Neuronal stem cell (in vitro differentiated cells): ENCODE data around the gene RAB10.
"Not testable (repeated sequence)": the region's sequence is repeated elsewhere in the genome, so short reads cannot be mapped to it uniquely, and the experiment has no call there.

Experiments used
- DNase-seq: peaks from one replicate; pipeline ENCODE4 v3.0.0-alpha.2; 2013; ENCODE audit warnings: low spot score
- H2AFZ ChIP-seq: one replicate; pipeline ENCODE4 v1.6.1; 2013; ENCODE audit warnings: mild to moderate bottlenecking, low read length, inconsistent platforms
- H2AK5ac ChIP-seq: 2 replicates; pipeline ENCODE4 v1.6.1; 2013; ENCODE audit warnings: low read depth, mild to moderate bottlenecking, inconsistent platforms, low read length, moderate library complexity, mixed read lengths
- H2BK120ac ChIP-seq: 2 replicates; pipeline ENCODE4 v1.6.1; 2013; ENCODE audit warnings: low read depth, mild to moderate bottlenecking, inconsistent platforms, low read length, moderate library complexity, mixed read lengths
- H2BK12ac ChIP-seq: one replicate; pipeline ENCODE4 v1.6.1; 2013; ENCODE audit warnings: low read length, inconsistent platforms
- H2BK15ac ChIP-seq: 2 replicates; pipeline ENCODE4 v1.6.1; 2013; ENCODE audit warnings: mild to moderate bottlenecking, low read length, inconsistent platforms, mixed read lengths
- H2BK5ac ChIP-seq: one replicate; pipeline ENCODE4 v1.6.1; 2013; ENCODE audit warnings: inconsistent platforms, mild to moderate bottlenecking, low read length, moderate library complexity
- H3K14ac ChIP-seq: one replicate; pipeline ENCODE4 v1.6.1; 2013; ENCODE audit warnings: low read length, inconsistent platforms
- H3K18ac ChIP-seq: 2 replicates; pipeline ENCODE4 v1.6.1; 2013; ENCODE audit warnings: low read length, inconsistent platforms
- H3K23ac ChIP-seq: 2 replicates; pipeline ENCODE4 v1.6.1; 2013; ENCODE audit warnings: low read depth, mild to moderate bottlenecking, mixed read lengths, low read length, inconsistent platforms; ENCODE audit not compliant: poor library complexity
- H3K27ac ChIP-seq: replicated peaks from 3 replicates; pipeline ENCODE4 v1.5.1; 2013; ENCODE audit warnings: low read length, inconsistent platforms
- H3K27me3 ChIP-seq, 3 experiments: 2 replicates each; pipeline ENCODE4 v1.6.1; 2013; ENCODE audit warnings: low read length in 3 of 3, mild to moderate bottlenecking in 2 of 3, inconsistent platforms in 1 of 3, low read depth in 1 of 3, mixed read lengths in 1 of 3, moderate library complexity in 1 of 3; ENCODE audit not compliant: control insufficient read depth in 3 of 3, insufficient read depth in 3 of 3
- H3K36me3 ChIP-seq, 2 donors: replicated peaks in 1 of 2; 2 replicates each; pipeline ENCODE4 v1.6.1; 2013; ENCODE audit warnings: low read length in 2 of 2; ENCODE audit not compliant: control insufficient read depth in 2 of 2, insufficient read depth in 2 of 2
- H3K4ac ChIP-seq: 2 replicates; pipeline ENCODE4 v1.6.1; 2013; ENCODE audit warnings: inconsistent platforms, mild to moderate bottlenecking, low read length, moderate library complexity
- H3K4me1 ChIP-seq, 2 donors: 1 replicate in 1 of 2; 2 replicates in 1 of 2; pipeline ENCODE4 v1.6.1; 2013; ENCODE audit warnings: low read length in 2 of 2, low read depth in 1 of 2; ENCODE audit not compliant: control insufficient read depth in 2 of 2, insufficient read depth in 1 of 2
- H3K4me2 ChIP-seq: one replicate; pipeline ENCODE4 v1.6.1; 2013; ENCODE audit warnings: mild to moderate bottlenecking, low read length, inconsistent platforms; ENCODE audit not compliant: insufficient read depth, poor library complexity, severe bottlenecking
- H3K4me3 ChIP-seq, 2 donors: 2 replicates each; pipeline ENCODE4 v1.5.1; 2013; ENCODE audit warnings: low read length in 2 of 2, mild to moderate bottlenecking in 2 of 2, inconsistent platforms in 1 of 2, moderate library complexity in 1 of 2
- H3K79me1 ChIP-seq: one replicate; pipeline ENCODE4 v1.6.1; 2013; ENCODE audit warnings: low read depth, mild to moderate bottlenecking, inconsistent platforms, low read length, moderate library complexity
- H3K9ac ChIP-seq: one replicate; pipeline ENCODE4 v1.6.1; 2013; ENCODE audit warnings: mild to moderate bottlenecking, low read depth, low read length, inconsistent platforms; ENCODE audit not compliant: poor library complexity
- H3K9me3 ChIP-seq, 2 donors: replicated peaks in 1 of 2; 2 replicates each; pipeline versions ENCODE3 to v1.6.1; 2013; ENCODE audit warnings: low read length in 2 of 2, mild to moderate bottlenecking in 2 of 2, inconsistent platforms in 1 of 2, low read depth in 1 of 2, mixed read lengths in 1 of 2, moderate library complexity in 1 of 2; ENCODE audit not compliant: control insufficient read depth in 2 of 2, insufficient read depth in 1 of 2
- H4K8ac ChIP-seq: one replicate; pipeline ENCODE4 v1.6.1; 2013; ENCODE audit warnings: low read depth, mild to moderate bottlenecking, inconsistent platforms, low read length, moderate library complexity
- H4K91ac ChIP-seq: one replicate; pipeline ENCODE4 v1.6.1; 2013; ENCODE audit warnings: low read length, low read depth, mild to moderate bottlenecking, inconsistent platforms; ENCODE audit not compliant: poor library complexity
- WGBS, 2 donors: extraction: QIAGEN DNeasy Blood & Tissue Kit; methylation state at CpG; one replicate each; pipeline ENCODE4 v1.1.7; 2013; ENCODE audit warnings: missing lambda C conversion rate in 2 of 2, mixed read lengths in 1 of 2; ENCODE audit not compliant: insufficient read length in 2 of 2, insufficient replicate concordance in 1 of 2; ENCODE audit errors: extremely low coverage in 2 of 2; 5-methylcytosine and 5-hydroxymethylcytosine counted together

RAB10 gene

GRCh38 chr2:26088038-26088643 is 54.3 kb downstream of the RAB10 start:
- Histone ChIP-seq H3K27ac (no peak overlapping the region), H3K23ac (no peak overlapping the region), H2BK120ac (no peak overlapping the region), H3K27me3 (no peaks in the 10 kb centered on the region), H2BK5ac (no peak overlapping the region), H3K18ac (no peak overlapping the region), H3K9ac (no peak overlapping the region), H2AK5ac (no peak overlapping the region), H3K4me2 (no peak overlapping the region), H3K4me1 (no peaks in the 10 kb centered on the region), H3K36me3 (peaks cover 0 to 16% of the 10 kb centered on the region in 2 donors), H3K9me3 (peaks cover 0 to 4% of the 10 kb centered on the region in 2 donors), H3K4me3 (no peak overlapping the region), H3K4ac (no peak overlapping the region), H2AFZ (no peak overlapping the region), H4K8ac (no peak overlapping the region), H4K91ac (no peak overlapping the region), H2BK12ac (no peak overlapping the region), H3K79me1 (peaks cover 2% of the 10 kb centered on the region), H2BK15ac (no peak overlapping the region), H3K14ac (no peak overlapping the region)
- no peak for DNase-seq
- no CpG with 5 or more reads among the region's 1 CpG for WGBS, 2 donors

GRCh38 chr2:26088931-26089330 is 55.0 kb downstream of the RAB10 start:
- not testable (repeated sequence) for H3K23ac ChIP-seq, H3K27ac ChIP-seq, H4K8ac ChIP-seq, H2BK15ac ChIP-seq, H2AFZ ChIP-seq, H2AK5ac ChIP-seq, H2BK12ac ChIP-seq, H3K27me3 ChIP-seq, H3K18ac ChIP-seq, H3K79me1 ChIP-seq, H3K14ac ChIP-seq, H3K9ac ChIP-seq, H3K4me1 ChIP-seq, H2BK120ac ChIP-seq, H2BK5ac ChIP-seq, H3K4ac ChIP-seq, H4K91ac ChIP-seq, H3K4me2 ChIP-seq, DNase-seq, H3K9me3 ChIP-seq, H3K4me3 ChIP-seq
- H3K36me3 ChIP-seq: peaks cover 0 to 24% of the 10 kb centered on the region in 2 donors
- WGBS, 2 donors: no CpG with 5 or more reads among the region's 4 CpGs

- no peak overlapping the region for H3K9ac ChIP-seq
- no peak overlapping the region for H3K27ac ChIP-seq
- H3K27me3 ChIP-seq: no peaks in the 10 kb centered on the region
- H2BK120ac ChIP-seq: no peak overlapping the region
- no peak for DNase-seq
- H2AFZ ChIP-seq: no peak overlapping the region
- H3K14ac ChIP-seq: no peak overlapping the region
- no peak overlapping the region for H4K8ac ChIP-seq
- H2BK5ac ChIP-seq: no peak overlapping the region
- WGBS, 2 donors: no CpG with 5 or more reads among the region's 2 CpGs
- peaks cover 0 to 7% of the 10 kb centered on the region in 2 donors for H3K9me3 ChIP-seq
- no peaks in the 10 kb centered on the region for H3K4me1 ChIP-seq
- H2BK15ac ChIP-seq: no peak overlapping the region
- no peak overlapping the region for H3K4me3 ChIP-seq
- no peak overlapping the region for H3K23ac ChIP-seq
- H4K91ac ChIP-seq: no peak overlapping the region
- H3K18ac ChIP-seq: no peak overlapping the region
- no peaks in the 10 kb centered on the region for H3K79me1 ChIP-seq
- no peak overlapping the region for H3K4me2 ChIP-seq
- H2BK12ac ChIP-seq: no peak overlapping the region
- no peak overlapping the region for H3K4ac ChIP-seq
- H3K36me3 ChIP-seq: peaks cover 0 to 25% of the 10 kb centered on the region in 2 donors
- no peak overlapping the region for H2AK5ac ChIP-seq
Measured at GRCh38 chr2:26089337-26089736, 55.5 kb downstream of the RAB10 start.

- Histone ChIP-seq H3K4me3 (no peak overlapping the region), H2BK5ac (no peak overlapping the region), H3K4ac (no peak overlapping the region), H3K9me3 (peaks cover 0 to 3% of the 10 kb centered on the region in 2 donors), H2AK5ac (no peak overlapping the region), H3K27me3 (no peaks in the 10 kb centered on the region), H2AFZ (no peak overlapping the region), H2BK12ac (no peak overlapping the region), H3K4me1 (no peaks in the 10 kb centered on the region), H3K27ac (no peak overlapping the region), H2BK15ac (no peak overlapping the region), H3K18ac (no peak overlapping the region), H3K79me1 (peaks cover 2% of the 10 kb centered on the region), H4K8ac (no peak overlapping the region), H2BK120ac (no peak overlapping the region), H4K91ac (no peak overlapping the region), H3K36me3 (peaks cover 4 to 52% of the 10 kb centered on the region in 2 donors), H3K23ac (no peak overlapping the region), H3K9ac (no peak overlapping the region), H3K4me2 (no peak overlapping the region), H3K14ac (no peak overlapping the region)
- no CpG with 5 or more reads among the region's 5 CpGs for WGBS, 2 donors
- no peak for DNase-seq
Measured at GRCh38 chr2:26095758-26096157, 61.9 kb downstream of the RAB10 start.
